RWPE1 (cell line): ENCODE measurements around the gene MAST3.
A peak's percentile ranks its signal among the peaks of the same experiment; 100 is the strongest.

Experiments
- CTCF ChIA-PET: fragments of 350-600 bp; sonication (Branson Sonifier 250); formaldehyde crosslinking; extraction: SDS; loops from one replicate; lab custom pipeline; 2021; lab: Yijun Ruan, JAX
- POLR2A ChIA-PET: fragments of 400-600 bp; formaldehyde crosslinking; extraction: SDS; loops from one replicate; lab custom pipeline; 2020; ENCODE audit warnings: antibody characterized with exemption; ENCODE audit not compliant: low non-redundant PET; lab: Yijun Ruan, JAX
- DNase-seq: peaks from one replicate; pipeline ENCODE4 v3.0.0; 2012; ENCODE audit warnings: low spot score
- H3K27ac ChIP-seq: fragments of 450-650 bp; 2 replicates; pipeline ENCODE4 v1.5.1; 2017
- TF ChIP-seq, protein P1 (sequence below): fragments of 450-650 bp; conservative IDR thresholded peaks from 2 replicates; pipeline ENCODE4 v1.5.1; 2017; ENCODE audit warnings: low read depth, mild to moderate bottlenecking

The MAST3 gene

DNA sequence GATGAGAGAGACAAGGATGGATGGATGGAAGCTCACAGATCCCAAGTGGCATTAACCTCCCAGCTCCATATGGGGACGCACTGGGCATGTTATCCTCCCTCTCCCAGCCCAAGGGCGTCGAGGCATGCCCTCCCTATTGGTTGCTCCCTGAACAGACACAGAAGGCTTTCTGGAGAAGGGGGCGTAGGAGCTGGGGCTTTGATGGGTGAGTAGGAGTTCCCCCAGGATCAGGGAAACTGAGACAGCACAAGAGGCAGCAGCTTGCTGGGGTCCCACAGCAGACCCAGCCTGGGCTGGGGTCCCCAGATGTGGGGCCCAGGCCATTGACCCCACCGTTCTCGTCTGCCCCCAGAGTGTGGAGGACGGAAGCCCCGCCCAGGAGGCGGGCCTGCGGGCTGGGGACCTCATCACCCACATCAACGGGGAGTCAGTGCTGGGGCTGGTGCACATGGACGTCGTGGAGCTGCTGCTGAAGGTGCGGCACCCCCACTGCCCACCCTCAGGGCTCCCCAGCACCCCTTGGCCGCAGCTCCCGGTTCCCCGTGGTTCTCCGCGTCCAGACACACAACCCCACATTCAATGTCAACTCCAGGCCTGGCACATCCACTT is 47.9 kb downstream of the MAST3 start:
- POLR2A ChIA-PET: no interaction called here
- TF ChIP-seq, protein P1, sequence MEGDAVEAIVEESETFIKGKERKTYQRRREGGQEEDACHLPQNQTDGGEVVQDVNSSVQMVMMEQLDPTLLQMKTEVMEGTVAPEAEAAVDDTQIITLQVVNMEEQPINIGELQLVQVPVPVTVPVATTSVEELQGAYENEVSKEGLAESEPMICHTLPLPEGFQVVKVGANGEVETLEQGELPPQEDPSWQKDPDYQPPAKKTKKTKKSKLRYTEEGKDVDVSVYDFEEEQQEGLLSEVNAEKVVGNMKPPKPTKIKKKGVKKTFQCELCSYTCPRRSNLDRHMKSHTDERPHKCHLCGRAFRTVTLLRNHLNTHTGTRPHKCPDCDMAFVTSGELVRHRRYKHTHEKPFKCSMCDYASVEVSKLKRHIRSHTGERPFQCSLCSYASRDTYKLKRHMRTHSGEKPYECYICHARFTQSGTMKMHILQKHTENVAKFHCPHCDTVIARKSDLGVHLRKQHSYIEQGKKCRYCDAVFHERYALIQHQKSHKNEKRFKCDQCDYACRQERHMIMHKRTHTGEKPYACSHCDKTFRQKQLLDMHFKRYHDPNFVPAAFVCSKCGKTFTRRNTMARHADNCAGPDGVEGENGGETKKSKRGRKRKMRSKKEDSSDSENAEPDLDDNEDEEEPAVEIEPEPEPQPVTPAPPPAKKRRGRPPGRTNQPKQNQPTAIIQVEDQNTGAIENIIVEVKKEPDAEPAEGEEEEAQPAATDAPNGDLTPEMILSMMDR: no peak
- DNase-seq: no peak
- CTCF ChIA-PET: no interaction called here
- no peak overlapping the region for H3K27ac ChIP-seq

DNA sequence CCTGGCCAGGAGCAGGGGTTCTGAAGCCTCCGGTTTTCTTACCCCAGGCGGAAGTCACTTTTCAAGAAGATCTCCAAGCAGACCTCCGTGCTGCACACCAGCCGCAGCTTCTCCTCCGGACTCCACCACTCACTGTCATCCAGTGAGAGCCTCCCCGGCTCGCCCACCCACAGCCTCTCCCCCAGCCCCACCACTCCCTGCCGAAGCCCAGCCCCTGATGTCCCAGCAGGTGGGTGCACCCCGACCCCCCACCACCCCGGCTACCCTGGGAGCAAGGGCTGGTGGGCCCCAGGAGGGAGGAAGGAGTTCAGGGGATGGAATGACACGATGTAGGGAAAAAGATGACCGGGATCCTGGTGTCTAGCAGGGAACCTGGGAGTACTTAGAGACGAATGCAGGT is 49.8 kb downstream of the MAST3 start:
- ChIA-PET CTCF (no interaction called here), POLR2A (no interaction called here)
- DNase-seq: no peak
- H3K27ac ChIP-seq: peak overlapping the region; percentile 99
- TF ChIP-seq, protein P1: no peak

DNA sequence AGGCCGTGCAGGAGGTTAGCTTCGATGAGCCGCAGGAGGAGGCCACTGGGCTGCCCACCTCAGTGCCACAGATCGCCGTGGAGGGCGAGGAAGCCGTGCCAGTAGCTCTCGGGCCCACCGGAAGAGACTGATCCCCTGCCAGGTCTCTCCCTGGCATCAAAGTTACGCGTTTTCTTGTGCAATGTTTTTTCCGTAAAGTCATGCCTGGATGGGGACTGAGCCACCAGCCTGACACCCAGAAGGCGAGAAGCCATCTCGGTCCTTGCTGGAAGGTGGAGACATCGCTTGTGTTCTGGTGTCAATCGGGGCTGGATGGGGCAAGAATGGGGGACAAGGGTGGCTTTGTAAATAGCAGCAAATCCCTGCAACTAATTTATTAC is 52.0 kb downstream of the MAST3 start:
- ChIA-PET POLR2A (no interaction called here), CTCF (no interaction called here)
- H3K27ac ChIP-seq: peak overlapping the region; percentile 99
- no peak for DNase-seq
- TF ChIP-seq, protein P1: no peak

DNA sequence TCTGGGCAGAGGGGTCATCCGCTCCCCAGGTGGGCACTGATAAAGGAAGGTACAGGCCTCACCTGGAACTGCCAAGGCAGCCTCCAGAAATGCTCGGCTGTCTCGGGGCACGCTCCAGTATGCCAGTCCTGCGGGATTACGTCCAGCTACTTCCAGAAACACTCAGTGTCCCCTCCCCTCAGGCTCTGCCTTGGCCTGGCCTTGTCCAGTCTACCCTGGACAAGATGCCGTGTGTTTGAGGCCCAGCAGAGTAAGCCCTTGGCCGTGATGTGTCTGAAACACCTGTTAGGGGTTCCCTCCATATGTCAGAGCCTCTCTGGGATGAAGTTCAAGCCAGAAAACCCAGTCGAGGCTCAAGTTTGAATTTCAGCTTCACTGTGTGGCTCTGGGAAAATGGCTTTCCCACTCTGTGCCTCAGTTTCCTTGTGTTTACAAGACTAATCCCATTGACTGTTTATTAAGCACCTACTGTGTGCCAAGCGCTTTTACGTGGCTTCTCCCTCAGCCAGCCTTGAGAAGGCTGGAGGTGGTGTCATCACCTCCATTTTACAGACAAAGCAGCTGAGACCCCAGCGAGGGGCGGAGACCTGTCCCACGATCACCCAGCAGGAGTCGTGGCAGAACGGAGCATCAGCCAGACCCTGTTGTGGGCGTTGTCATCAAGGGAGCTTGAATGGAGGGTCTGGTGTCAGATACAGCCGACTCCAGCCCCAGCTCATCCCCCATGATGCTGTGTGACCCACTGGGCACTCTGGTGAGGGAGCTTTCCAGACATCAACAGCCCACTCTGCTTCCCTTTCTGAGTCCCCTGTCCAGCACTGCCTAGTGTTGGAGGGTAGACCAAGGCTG is 53.4 kb downstream of the MAST3 start:
- POLR2A ChIA-PET: no interaction called here
- DNase-seq: no peak
- TF ChIP-seq, protein P1: no peak
- peak overlapping the region; percentile 99 for H3K27ac ChIP-seq
- CTCF ChIA-PET: interaction anchor here (0.6 to 1.8 kb wide), 3 partner anchors 11 to 298 kb away, joined by 3 to 5 read pairs (median 3); no protein-coding TSS in a partner anchor

DNA sequence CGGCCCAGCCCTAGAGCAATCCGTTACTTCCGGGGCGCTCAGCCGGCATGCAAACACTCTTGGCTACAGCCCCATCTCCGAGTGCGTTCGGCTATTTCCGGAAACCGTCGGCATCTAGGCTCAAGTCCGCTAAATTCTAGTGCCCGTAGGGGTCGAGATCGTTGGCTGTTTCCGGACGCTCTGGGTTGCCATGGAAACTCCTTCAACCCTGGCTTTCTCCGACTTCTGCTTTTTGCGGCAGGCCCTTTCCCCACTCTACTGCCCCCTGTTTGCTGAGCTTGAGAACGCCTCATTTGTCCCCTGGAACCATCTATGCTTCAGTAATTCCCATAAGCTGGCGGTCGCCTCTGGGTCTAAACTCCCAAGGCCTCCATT is 54.9 kb downstream of the MAST3 start:
- DNase-seq: peak; percentile 95
- CTCF ChIA-PET: interaction anchor here (0.9 to 1.8 kb wide), 2 partner anchors 15 kb away, joined by 4 to 5 read pairs; no protein-coding TSS in a partner anchor
- POLR2A ChIA-PET: no interaction called here

More for the DNA sequence above, 54.9 kb downstream of the MAST3 start:
- H3K27ac ChIP-seq: peak overlapping the region; percentile 99
- TF ChIP-seq, protein P1: peak; percentile 76
